Activated T-helper 1 cell treated with Interleukin-2 at 50 U/mL for 16 hours (primary cell): Measurements from ENCODE around the gene METTL22.
"Not testable (repeated sequence)": the region's sequence is repeated elsewhere in the genome, so short reads cannot be mapped to it uniquely, and the experiment has no call there.

ENCODE experiments used
- DNase-seq: peaks from one replicate; pipeline ENCODE4 v3.0.0-alpha.2; 2020; ENCODE audit warnings: low read depth

METTL22 gene

DNA sequence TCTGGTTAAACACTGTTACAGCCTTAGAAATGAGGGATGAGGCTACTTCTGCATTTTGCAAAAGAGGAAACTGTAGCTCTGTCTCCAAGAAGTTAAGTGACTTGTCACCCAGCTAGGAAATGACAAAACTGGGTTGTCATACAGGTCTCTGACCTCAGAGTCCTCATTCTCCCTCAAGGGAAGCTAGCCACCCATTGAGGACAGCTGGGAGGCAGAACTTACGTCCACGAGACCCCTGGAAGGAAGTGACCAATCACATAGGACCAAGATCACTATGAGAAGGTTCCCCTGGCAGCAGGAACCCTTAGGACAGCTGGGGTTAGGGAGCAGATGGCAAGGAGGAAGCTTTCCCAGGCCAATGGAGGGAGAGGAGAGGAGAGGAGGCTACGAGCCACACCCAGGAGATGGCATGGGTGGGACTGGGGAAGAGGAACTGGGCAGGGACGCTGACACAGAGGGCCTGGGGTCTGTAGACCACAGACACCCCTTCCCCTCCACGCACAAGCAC, 11.2 kb downstream of the METTL22 start:
- no peak for DNase-seq

DNA sequence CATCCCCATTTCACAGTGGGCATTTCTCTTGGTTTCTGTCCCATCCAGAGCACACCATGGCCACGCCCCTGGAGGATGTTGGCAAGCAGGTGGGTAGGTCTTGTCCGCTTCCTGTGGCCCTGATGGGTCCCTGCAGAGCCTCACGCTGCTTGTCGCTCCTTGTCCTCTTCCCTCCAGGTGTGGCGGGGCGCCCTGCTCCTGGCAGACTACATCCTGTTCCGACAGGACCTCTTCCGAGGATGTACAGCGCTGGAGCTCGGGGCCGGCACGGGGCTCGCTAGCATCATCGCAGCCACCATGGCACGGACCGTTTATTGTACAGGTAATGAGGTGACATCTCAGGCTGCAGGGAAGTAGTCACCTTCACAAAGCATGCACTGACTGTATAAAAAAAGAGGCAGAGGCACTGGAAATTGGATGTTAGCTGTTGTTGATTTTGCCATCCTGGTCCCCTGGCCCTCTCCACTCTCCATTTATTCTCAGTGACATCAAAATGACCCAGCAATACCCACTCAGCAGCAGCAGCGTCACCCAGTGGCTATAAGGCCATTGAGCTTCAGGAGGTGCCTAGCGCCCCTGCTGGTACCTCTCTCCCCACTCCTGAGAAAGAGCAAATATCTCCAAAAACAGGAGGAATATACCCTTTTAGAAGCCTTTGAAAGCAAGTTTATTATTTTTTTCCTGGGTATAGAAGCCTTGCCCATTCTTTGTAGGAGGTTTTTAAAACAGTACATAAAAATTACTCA, 13.7 kb downstream of the METTL22 start:
- no peak for DNase-seq

DNA sequence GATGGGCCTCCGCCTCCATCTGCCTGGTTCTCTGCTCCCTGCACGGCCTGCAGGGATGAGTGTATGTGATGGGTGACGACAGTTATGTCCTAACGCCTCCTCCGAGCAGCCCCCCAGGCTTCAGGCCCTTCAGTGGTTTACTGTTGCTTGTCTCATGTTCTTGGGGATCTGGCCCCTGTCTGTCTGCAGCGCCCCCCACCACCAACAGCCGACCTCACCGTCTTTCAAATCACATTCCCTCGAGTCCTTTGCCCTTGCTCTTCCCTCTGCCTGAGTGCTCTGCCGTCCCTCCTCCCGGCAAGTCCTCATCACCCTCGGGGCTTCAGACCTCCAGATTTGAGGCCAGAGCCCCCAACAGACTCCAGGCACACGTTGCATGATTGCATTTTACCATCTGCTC, 18.2 kb downstream of the METTL22 start:
- DNase-seq: no peak

DNA sequence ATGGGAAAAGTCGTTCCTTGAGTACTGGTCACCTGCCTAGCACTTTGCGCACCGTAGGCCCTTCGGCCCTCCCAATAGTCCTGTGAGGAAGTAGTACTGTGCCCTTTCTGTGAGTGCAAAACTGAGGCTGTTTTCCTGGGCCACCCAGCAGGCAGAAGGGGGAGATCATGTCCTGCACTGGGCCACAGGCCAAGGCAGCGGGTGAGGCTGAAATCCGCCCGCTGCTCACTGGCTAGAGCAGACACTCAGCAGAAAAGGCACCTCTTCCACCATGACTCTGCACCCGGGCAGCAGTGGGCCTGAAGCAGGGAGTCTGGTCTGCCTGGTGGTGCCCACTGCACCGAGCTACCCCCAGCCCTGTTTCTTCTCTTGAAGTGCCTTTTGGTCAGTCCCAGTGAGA, 20.2 kb downstream of the METTL22 start:
- no peak for DNase-seq

DNA sequence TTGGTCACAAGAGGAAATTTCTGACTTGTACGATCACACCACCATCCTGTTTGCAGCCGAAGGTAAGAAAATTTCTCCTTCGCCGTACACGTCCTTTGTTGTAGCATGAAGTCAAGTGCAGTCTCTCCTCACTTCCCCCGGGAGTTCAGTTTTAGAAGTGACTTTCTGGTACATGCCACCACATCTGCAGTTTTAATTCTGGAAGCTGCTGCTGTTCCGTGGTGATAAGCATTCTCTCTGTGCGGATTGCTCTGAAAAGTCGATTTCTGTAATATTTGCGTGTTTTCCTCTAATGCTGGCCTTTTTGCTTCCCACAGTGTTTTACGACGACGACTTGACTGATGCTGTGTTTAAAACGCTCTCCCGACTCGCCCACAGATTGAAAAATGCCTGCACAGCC, 20.6 kb downstream of the METTL22 start:
- no peak for DNase-seq

DNA sequence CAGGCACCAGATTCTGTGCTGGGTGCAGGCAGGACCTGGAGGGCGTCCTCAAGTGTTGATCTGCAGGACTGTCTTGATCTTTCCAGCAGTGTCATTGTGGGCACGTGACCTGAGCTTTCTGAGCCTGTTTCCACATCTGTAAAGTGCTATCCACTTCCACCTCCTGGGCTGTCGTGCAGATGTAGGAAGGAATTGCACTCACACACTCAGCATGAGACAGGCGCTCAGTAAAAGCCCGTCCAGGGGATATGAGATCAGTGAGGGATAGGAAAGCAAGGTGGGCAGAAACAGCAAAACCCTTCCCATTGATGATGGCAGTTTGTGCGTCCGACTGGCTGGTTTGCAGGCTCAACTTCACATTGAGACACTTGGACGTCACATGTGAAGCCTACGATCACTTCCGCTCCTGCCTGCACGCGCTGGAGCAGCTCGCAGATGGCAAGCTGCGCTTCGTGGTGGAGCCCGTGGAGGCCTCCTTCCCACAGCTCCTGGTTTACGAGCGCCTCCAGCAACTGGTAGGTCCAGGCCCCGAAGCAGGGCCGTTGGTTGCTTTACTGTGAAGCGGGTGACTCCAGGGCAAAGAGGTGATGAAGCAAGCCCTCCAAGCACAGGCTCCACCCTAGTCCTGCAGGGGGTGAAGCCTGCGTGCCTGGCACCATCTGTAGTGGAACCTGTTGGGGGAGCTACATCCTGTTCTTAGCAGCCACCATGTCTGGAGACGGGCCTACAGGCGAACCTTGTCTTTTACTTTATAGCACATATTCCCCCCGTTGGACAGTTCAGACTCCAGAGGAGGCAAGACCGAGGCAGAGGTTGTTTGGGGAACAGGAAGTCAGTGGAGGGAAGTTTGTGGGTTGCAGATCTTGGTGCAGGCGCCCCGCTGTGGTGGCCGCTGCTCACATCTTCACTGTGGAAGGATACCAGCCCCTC, 23.0 kb downstream of the METTL22 start:
- DNase-seq: no peak

DNA sequence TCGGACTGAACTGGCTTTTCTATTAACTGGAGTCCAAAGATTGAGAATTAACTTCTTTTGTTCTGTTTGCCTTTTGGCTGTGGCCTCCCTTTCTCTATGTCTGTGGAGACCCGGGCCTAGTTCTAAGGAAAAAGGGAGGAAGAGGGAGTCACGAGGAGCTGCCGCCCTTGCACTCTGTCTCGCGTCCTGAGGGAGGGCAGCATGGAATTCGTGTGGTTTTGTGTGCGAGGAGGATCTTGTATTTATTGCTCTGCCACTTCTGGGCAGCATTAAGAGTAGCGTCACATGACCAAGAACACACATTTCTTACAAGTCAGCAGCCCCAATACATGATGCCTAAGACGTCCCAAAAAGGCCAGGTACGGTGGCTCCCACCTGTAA, 23.6 kb downstream of the METTL22 start:
- no peak for DNase-seq

DNA sequence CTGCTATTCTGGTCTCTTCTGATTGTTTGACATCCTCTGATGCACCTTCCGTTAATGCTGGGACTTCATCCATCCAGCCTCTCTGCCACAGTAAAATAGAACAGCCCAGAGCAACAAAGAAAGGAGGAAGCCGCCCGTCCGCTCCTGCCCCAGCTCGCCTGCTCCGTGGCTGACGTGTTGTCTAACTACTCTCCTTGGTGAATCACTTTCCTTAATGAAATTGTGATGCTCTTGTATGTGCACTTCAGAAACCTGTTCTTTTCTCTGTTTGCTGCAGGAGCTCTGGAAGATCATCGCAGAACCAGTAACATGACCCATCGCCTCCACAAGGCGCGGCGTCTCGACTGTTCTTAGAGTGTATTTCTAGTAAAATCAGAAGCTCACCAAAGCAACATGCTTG, 24.3 kb downstream of the METTL22 start:
- no peak for DNase-seq

DNA sequence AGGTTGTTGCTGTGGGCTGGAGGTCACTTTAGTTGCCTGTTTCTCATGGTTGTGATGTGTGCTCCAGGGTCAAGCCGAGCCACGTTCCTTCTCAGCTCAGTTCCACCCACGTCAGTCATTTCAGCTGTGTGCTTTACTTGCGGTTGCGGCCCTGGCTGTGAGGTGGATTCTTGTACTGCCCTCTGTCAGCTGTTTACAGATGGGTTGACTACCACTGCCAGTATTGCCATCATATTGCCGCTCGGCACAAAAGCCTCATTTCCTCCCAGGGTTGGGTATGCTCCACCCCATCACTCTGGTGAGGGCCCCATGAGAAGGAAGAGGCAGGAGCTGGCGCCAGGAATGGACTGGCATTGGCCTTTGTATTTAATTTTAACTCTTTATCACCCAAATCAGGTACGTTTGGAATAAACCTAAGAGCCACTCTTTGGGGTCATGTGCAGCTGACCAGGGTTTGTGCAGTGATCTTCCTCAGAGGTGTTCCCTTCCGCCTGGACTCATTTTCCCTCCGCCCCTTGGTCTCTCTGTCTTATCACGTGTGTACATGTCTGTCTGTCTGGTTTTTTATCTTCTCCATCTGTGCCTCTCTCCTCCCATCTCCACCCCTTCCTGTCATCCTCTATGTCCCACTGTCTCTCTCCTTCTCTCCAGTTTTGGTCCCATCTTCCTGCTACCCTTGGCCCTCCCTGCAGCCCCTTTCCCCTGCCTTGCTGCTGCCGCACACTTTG, 25.0 kb downstream of the METTL22 start:
- no peak for DNase-seq

DNA sequence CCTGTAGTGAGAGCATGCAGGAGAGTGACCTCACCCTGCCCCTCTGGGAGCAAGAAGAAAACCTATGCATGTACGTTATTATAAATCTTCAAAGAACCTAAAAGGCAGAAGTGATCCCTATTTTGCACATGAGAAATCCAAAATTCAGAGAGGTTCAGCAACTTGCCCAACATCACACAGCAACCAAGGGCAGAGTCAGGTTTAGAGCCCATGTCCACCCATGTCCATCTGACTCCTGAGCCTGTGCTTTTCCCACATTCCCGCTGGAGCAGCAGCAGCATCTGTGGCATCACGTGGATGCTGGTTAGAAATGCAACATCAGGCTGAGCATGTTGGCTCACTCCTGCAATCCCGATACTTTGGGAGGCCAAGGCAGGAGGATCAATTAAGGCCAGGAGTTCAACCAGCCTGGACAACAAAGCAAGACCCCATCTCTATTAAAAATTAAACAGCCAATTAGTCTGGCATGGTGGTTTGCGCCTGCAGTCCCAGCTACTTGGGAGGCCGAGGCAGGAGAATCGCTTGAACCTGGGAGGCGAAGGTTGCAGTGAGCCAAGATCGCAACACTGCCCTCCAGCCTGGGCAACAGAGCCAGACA, 26.3 kb downstream of the METTL22 start:
- no peak for DNase-seq

DNA sequence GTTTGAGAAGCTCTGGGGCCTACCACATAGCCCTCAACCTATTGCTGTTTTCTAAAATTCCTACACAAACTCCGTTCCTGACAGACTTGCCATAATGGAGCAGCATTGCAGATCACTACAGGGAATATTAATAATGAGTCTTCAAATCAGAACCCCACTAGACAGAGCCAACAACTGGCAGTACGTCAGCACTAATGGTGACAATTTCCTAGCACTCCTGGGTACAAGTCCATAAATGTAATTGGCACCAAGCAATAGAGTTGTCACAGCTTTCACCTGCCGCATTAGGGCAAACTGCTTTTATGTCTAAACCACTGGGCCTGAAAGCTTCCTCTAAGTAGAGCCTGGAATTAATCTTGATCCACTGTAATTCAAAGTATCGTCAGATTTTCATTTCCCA, 27.4 kb downstream of the METTL22 start:
- no peak for DNase-seq

DNA sequence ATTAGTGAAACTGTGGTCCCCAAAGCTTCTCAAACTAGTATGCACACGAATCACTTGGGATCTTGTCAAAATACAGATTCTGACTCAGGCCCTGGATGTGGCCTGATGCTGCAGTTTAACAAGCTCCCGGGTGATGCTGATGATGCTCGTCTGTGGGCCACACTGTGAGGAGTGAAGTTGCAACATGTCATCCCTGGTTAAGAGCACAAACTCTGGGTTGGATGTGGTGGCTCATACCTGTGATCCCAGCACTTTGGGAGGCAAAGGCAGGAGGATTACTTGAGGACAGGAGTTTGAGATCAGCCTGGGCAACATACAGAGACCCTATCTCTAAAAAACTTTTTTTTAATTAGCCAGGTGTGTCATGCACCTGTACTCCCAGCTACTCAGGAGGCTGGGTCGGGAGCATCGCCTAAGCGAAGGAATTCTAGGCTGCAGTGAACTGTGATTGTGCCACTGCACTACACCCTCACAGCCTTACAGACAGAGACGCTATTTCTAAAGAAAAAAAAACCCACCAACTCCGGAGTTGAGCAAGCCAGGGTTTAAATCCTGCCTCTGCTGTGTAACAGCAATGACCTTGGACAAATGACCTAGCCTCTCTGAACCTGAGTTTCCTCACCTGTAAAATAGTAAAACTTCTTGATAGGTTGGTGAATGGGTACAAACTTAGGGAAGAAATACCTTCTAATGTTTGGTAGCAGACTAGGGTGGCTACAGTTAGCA, 28.5 kb downstream of the METTL22 start:
- DNase-seq: no peak

DNA sequence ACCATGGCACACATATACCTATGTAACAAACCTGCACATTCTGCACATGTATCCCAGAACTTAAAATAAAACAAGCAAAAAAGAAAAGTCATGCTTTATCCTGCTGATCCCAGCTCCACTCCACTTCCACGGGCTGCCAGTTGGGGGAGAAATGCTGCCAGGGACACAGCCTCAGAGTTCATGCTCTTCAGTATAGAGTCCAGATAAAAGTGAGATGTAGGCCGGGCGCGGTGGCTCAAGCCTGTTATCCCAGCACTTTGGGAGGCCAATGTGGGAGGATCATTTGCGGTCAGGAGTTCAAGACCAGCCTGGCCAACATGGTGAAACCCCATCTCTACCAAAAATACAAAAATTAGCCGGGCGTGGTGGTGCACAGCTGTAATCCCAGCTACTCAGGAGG, 30.5 kb downstream of the METTL22 start:
- not testable (repeated sequence) for DNase-seq

DNA sequence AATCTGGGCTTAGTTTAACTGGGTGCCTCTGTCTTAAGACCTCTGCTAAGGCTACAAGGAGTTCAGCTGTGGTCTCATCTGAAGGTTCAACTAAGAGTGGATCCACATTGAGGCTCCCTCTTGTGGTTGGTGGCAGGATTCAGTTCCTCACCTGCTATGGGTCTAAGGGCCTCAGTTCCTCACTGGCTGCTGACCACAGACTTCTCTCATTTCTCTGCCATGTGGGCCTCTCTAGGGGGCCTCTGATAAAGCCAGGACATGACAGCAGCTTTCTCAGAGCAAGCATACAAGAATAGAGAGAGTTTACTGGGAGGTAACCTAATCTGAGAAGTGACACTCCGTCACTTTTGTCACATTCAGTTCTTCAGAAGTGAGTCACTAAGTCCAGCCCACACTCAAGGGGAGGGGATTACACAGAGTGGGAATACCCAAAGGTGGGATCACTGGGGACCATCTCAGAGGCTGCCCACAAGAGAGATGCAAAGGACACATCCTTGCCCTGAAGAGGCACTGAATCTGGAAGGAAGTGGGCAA, 33.8 kb downstream of the METTL22 start:
- DNase-seq: no peak

DNA sequence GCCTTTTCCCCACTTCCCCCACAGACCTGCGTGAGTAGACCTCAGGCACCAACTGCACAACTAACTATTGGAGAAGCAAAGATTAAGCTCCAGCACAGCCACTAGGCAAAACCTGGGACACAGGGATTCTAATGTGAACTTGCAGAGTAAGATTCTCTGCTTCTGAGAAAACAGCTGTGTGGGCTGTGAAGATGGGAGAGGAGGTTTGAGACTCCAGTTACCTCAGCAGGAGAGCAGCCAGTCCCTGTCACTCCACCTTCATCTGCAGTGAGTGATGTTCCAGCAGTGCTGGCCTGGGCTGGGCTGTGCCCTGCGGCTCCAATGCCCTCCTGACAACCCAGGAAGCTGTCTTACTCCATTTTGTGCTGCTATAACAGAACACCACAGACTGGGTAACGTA, 34.9 kb downstream of the METTL22 start:
- no peak for DNase-seq

DNA sequence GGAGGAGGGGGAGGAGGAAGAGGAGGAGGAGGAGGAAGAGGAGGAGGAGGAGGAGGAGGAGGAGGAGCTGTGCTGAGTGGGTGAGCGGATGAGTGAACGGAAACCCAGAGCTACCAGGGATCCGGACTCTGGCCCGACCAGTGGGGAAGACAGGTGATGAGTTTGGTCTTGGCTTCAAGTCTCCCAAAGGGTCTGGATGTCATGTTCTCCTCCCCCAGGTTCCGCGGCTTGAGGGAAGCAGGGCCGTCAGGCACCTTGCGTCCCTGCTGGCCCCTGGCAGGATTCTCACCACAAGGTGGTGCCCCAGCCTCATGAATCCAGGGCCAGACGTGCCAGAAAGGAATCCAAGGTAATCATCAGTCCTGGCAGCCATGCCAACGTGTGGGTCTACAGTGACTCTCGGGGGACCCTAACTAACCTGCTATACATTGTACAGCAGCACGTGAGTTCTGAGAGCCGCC, 39.4 kb downstream of the METTL22 start:
- no peak for DNase-seq

DNA sequence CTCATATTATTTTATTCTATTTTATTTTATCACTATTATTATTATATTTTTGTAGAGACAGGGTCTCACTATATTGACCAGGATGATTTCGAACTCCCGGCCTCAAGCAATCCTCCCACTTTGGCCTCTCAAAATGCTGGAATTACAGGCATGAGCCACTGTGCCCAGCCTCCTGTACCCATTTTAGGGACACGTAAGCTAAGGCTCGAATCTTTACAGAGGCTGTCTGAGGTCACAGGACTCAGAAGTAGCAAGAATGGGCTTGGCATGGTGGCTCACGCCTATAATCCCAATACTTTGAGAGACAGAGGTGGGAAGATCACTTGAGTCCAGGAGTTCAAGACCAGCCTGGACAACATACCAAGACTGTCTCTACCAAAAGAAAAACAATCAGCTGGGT, 40.2 kb downstream of the METTL22 start:
- DNase-seq: no peak

DNA sequence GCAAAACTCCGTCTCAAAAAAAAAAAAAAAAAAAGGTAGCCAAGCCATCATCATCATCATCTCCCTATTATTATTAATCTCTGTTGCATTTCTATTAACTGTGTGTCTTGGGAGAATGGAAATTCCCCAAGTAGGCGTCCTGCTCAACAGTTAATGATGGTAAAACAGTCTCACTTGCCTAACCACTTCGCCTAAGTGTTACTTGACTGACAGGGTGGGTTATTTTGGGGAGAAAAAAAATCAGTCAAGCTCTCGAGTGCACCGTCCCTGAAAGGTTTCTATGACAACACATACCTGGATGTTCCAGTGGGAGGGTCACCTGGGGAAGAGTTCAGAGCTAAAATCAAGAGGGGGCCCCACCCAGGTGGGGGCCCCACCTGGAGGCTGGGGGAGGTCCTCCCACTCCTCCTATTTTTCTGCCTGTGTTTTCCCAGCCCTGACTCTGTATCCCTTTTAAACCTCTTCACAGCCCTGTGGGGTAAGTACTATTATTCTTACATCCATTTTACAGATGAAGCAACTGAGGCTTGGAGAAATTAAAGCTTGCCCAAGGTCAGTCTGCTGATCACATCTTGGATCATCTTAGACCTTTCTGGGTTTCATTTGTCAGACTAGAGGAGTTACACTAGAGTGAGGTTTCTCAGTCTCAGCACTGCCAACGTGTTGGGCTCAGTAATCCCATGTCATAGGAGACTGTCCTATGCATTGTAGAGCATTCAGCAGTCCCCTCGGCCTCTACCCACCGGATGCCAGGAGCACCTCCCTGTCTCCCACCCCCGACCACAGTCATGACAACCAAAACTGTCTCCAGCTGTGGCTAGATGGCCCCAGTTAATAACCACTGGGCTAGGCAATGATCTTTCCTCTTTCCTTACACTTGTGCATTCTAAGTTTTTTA, 41.9 kb downstream of the METTL22 start:
- DNase-seq: no peak

DNA sequence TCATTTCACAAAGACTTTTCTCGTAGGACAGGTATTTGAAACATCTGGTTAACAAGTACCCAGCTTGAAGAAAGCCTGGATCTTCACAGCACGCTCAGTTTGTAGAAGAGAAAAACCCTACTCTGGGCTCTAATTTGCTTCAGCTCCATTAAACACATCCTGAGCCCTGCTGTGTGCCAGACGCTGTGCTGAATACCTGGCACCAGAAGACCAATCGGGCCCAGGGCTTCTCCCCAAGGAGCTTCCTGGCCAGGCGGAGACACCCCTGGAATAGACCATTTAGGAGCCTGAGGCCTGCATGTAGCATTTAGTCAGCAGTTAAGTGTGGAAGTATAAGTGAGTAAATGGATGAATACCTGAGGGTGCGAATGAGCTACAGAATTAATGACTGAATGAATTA, 44.0 kb downstream of the METTL22 start:
- DNase-seq: no peak

DNA sequence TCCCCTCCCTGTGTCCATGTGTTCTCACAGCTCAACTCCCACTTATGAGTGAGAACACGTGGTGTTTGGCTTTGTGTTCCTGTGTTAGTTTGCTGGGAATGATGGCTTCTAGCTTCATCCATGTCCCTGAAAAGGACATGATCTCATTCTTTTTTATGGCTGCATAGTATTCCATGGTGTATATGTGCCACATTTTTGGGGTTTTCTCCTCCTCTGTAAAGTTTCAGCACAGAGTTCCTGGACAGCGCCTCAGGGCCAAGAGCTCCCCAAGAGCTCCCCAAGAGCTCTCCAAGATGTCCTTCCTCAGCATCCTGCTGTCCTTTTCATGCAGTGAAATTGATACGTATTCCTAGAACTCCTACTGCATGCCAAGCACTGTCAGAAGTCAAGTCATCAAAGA, 46.0 kb downstream of the METTL22 start:
- DNase-seq: no peak
